GM20000 (cell line): ENCODE data around the gene PEX6.

Source experiments
- DNase-seq: peaks from one replicate; pipeline ENCODE4 v3.0.0; 2012; ENCODE audit warnings: low spot score
- TF ChIP-seq, protein P1 (sequence below): IDR thresholded peaks from 2 replicates; pipeline ENCODE4 v1.5.1; 2012; ENCODE audit warnings: mild to moderate bottlenecking, control low read depth; ENCODE audit errors: extremely low read depth, missing control alignments

Gene PEX6

GRCh38 chr6:42938987-42939809 lies 39.8 kb downstream of the PEX6 start:
- TF ChIP-seq, protein P1, sequence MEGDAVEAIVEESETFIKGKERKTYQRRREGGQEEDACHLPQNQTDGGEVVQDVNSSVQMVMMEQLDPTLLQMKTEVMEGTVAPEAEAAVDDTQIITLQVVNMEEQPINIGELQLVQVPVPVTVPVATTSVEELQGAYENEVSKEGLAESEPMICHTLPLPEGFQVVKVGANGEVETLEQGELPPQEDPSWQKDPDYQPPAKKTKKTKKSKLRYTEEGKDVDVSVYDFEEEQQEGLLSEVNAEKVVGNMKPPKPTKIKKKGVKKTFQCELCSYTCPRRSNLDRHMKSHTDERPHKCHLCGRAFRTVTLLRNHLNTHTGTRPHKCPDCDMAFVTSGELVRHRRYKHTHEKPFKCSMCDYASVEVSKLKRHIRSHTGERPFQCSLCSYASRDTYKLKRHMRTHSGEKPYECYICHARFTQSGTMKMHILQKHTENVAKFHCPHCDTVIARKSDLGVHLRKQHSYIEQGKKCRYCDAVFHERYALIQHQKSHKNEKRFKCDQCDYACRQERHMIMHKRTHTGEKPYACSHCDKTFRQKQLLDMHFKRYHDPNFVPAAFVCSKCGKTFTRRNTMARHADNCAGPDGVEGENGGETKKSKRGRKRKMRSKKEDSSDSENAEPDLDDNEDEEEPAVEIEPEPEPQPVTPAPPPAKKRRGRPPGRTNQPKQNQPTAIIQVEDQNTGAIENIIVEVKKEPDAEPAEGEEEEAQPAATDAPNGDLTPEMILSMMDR, result no peak
- DNase-seq, result no peak

GRCh38 chr6:42938428-42938796 lies 40.6 kb downstream of the PEX6 start:
- TF ChIP-seq, protein P1, result no peak
- no peak for DNase-seq

DNA sequence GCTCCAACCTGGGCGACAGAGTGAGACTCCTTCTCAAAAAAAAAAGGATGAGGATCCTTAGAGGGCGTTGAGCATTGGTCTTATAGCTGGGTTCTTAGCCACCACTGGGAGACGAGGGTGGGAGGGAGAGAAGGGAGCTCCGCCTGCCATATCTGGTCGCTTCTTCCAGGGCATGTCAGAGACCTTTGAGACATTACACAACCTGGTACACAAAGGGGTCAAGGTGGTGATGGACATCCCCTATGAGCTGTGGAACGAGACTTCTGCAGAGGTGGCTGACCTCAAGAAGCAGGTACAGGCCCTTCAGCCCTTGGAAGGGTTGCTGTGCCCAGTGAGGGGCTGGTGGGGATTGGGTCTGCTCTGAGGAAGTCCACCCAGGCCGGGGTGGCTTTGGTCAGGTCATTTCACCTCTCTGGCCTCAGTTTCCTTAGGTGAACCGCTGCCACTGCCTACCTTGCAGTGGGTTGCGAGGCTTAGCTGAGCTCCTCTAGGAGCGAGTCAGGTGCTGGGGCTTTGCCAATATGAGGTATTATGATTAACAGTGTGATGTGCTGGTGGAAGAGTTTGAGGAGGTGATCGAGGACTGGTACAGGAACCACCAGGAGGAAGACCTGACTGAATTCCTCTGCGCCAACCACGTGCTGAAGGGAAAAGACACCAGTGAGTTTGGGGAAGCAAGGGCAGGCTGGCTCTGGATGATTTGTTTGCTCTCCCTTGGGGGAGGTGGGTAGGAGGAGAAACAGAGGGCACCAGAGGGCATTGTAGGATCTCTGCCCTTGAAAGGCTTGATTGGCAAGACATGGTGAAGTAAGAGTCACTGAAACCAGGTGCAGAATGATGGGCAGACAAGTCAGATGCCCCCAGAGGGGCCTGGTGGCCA lies 41.2 kb downstream of the PEX6 start:
- TF ChIP-seq, protein P1, result no peak
- DNase-seq, result no peak

DNA sequence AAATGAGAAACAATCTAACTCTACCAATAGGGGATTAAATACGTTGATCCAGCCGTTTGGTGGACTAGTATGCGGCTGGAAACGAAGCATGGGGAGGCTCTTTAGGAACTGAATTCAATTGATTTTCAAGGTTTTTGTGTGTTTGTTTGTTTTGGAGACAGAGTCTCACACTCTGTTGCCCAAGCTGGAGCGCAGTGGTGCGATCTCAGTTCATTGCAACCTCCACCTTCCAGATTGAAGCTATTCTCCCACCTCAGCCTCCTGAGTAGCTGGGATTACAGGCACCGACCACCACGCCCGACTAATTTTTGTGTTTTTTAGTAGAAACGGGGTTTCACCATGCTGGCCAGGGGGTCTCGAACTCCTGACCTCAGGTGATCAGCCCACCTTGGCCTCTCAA lies 42.6 kb downstream of the PEX6 start:
- no peak for DNase-seq
- TF ChIP-seq, protein P1, result no peak

- TF ChIP-seq, protein P1, result no peak
- no peak for DNase-seq
These were observed 43.7 kb downstream of the PEX6 start for GRCh38 chr6:42935322-42935721.

- no peak for DNase-seq
- TF ChIP-seq, protein P1, result no peak
These were observed 45.8 kb downstream of the PEX6 start for GRCh38 chr6:42933205-42933604.

GRCh38 chr6:42932412-42932811 lies 46.6 kb downstream of the PEX6 start:
- TF ChIP-seq, protein P1, result no peak

More at GRCh38 chr6:42932412-42932811, 46.6 kb downstream of the PEX6 start:
- no peak for DNase-seq
